Femur (tissue), 1 donor: ENCODE data around the gene CRB2.

Experiments used
- DNase-seq: peaks from one replicate; pipeline ENCODE4 v3.0.0-alpha.2; 2017

The CRB2 gene

GRCh38 chr9:123355761-123356431, at the start of gene CRB2:
TSS of gene CRB2 (plus strand) at chr9:123356197. CDS start at chr9:123356261, 64 bp downstream.
- DNase-seq, result no peak

GRCh38 chr9:123309611-123310010, 46.4 kb upstream of the CRB2 start:
- DNase-seq, result no peak

DNA sequence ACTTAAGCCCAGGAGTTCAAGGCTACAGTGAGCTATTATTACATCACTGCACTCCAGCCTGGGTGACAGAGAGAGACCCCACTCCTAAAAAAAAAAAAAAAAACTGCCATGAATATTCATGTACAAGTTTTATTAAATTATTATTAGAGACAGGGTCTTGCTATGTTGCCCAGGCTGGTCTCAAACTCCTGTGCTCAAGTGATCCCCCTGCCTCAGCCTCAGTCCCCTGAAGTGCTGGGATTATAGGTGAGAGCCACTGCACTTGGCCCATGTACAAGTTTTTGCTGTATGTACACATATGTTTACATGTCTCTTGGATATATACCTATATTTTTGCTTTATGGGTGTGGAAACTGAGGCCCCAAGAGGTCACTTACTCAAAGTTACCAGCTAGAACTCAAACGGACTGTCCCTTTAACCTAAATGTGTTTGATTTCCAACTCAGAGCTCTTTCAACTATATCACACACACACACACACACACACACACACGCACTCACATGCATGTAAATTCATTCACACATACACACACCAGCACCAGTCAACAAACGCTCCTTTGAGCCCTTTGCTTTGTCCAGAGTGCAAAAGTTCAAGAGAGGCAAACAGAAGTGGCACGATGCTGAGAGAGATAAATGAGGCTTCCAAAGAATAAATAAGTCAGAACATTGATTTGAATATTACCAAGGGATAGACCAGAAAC, 45.3 kb upstream of the CRB2 start:
- DNase-seq, result no peak

- no peak for DNase-seq
Observed at GRCh38 chr9:123311250-123311752, 44.7 kb upstream of the CRB2 start.

DNA sequence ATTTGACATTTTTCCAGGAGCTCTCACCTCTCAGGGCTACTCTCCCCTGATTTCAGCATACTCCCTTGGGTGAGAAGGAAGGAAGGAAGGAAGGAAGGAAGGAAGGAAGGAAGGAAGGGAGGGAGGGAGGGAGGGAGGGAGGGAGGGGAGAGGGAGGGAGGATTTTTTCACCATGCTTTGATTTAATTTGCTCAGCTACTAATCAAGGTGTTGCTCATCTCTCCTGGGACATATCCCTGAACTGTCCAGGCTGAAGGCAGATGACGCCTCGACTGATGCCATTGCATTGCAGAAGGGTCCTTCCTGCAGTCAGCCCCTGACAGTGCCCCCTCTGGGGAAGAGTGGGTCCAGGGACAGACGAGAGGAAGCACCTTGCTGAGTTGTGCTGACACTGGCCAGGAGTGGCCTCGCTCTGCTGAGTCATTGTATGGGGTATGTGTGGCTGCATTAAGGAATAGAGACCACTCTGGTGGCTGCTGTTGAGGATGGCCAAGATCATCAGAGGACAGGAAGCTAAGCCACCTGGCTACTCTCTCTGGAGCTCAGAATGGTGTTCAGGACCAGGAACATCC, 43.6 kb upstream of the CRB2 start:
- no peak for DNase-seq

- DNase-seq, result no peak
Observed at GRCh38 chr9:123314617-123315016, 41.4 kb upstream of the CRB2 start.

GRCh38 chr9:123315635-123316034, 40.4 kb upstream of the CRB2 start:
- DNase-seq, result no peak

DNA sequence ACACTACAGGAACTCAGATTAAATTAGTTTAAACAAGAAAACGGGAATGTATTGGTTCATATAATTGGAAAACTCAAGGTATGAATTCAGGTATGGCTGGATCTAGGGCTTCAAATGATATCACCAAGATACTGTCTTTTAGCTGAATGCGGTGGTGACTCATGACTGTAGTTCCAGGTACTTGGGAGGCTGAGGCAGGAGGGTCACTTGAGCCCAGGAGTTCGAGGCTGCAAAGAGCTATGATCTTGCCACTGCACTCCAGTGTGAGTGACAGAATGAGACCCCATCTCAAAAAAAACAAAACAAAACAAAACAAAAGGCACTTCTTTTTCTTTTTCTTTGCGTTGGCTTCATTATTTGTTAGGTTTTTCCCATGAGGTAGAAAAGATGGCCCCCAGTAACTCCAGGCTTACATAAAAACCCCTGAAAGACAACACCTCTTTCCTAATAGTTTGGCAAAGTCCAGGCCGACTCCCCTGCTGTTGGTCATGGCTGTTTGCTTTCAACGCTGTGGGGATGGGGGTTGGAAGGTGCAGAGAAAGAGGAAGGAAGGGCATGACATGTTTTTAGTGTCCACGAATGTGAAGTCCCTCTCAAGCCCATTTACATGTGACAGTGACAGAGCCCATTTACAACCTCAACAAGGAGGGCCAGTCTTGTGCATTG, 39.8 kb upstream of the CRB2 start:
- no peak for DNase-seq

DNA sequence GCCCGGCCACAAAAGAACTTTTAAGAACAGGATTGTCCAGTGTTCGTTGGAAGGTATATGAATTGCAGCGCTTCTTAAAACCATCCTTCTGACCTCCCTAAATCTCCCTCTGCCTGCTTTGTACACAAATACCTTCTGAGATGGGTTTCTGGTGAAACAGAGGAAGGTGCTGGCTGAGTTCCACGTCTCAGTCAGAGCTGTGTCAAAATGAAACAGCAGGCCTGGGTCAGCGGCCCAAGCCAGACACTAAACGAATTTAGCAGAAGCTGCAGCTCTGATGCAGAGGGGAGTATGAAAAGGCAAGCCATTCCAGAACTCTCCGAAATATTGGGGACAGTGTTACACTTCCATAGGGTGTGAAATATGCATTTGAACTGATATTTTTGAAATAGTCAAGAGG, 37.8 kb upstream of the CRB2 start:
- DNase-seq, result peak; percentile 66

DNA sequence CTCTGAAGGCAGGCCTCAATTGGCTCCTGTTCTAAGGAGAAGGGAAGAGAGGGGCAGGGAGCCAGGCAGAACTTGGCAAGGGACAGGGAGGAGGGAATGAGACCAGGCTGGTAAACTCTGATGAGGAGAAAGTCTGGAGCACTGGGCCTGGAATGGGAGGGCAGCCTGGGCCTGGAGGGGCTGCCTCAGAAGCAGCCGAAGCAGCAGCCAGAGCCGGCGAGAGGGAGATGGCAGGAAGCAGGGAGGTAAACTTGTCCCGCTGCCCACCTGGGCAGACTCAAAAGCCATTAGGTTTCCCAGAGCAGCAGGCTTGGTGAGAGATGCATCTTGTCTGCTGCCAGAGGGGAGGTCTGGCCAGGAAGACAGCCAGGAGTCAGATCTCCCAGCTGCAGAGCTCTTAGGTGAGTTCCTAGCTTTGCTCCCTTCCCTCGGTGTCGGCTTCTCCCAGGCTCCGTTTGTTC, 37.0 kb upstream of the CRB2 start:
- peak; percentile 90 for DNase-seq

GRCh38 chr9:123319541-123320339, 36.3 kb upstream of the CRB2 start:
- DNase-seq, result no peak

DNA sequence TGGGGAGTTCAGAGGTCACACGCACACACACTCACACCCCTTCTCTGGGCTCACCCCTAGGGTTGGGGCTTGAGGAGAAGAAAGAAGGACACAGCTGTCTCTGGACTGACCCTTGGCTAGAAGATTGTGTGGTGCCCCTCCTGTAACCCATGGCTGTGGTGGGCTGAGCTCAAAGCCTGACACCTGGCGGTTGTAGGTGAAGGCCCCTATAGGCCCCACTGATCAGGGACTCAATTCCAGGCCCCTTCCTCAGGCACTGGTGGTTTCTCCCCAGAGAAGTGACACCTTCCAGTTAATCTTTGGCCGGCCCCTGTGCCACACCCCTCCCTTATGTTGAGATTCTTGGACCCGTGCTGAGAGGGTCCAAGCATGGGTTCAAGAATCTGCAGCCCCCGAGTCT, 35.2 kb upstream of the CRB2 start:
- no peak for DNase-seq

DNA sequence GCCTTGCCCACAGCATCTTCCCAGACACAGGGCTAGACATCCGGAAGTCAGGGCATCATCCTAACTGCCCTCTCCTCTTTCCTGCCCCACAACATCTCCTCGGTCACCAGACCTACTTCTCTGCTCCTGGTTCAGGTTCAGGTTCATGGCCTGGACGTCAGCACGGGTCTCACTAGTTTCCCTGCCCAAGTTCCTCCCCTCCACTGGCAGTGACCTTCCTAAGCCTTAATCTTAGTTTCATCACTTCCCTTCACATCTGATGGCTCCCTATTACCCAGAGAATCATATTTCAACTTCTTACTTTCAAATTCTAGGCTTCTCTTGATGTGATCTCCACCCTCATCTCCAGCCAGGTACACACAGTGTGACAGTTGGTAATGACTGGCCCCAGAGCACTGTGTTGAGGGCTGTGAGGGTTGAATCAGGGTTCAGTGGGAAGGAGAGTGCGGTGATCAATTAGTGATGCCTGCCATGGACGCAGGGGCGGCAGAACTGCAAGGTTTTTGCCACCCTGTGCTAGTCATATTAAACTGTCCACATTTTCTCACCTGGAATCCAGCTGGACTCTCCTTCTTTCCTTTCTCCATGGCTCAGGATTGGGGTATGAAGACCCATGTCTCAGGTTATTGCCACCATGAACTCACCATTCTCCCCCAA, 34.3 kb upstream of the CRB2 start:
- DNase-seq, result no peak

GRCh38 chr9:123322273-123323195, 33.5 kb upstream of the CRB2 start:
- peak; percentile 65 for DNase-seq

DNA sequence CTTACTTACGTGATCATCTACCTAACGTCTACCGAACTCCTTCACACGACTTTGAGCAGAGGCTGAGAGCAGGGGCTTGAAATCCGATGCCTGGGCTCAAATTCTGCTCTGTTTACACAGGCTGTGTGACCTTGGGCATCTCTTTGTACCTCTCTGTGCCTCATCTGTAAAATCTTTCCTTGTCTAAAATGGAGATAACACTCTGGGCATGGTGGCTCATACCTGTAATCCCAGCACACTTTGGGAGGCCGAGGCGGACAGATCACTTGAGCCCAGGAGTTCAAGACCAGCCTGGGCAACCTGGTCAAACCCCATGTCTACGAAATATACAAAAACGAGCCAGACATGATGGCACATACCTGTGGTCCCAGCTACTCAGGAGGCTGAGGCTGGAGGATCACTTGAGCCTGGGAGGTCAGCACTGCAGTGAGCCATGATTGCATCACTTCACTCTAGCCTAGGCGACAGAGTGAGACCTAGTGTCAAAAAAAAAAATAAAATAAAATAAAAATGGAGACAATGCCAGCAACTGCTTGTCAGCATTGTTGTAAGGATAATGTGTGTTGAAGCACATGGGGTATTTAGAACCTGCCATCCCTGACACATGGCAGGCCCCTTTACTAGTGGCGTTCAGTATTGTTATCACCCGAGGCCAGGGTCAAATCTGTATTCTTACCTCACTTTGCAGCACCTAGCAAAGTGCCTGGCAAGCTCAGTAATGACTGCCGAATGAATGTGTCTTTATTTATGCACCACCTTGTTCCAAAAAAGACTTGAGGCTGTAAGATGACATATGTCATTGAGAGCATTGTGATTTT, 32.6 kb upstream of the CRB2 start:
- no peak for DNase-seq

DNA sequence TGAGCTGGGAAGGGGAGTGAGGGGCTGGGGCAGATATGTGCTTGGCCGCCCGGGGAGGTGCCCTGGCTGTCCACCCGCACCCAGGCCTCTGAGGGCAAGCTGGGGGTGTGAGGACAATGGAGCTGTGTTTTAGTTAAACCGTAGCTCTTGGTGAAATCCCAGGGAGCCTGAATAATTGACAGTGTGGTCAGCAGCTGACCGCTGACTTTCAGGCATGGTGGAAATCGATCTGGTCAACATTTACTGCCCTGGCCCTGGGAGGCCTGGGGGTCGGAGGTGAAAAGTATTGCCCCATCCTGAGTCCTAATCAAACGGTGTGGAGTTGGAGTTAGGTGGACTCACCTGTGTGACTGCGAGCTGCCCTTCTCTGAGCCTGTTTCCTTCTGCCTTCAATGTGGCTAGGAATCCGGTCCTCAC, 31.2 kb upstream of the CRB2 start:
- DNase-seq, result no peak

DNA sequence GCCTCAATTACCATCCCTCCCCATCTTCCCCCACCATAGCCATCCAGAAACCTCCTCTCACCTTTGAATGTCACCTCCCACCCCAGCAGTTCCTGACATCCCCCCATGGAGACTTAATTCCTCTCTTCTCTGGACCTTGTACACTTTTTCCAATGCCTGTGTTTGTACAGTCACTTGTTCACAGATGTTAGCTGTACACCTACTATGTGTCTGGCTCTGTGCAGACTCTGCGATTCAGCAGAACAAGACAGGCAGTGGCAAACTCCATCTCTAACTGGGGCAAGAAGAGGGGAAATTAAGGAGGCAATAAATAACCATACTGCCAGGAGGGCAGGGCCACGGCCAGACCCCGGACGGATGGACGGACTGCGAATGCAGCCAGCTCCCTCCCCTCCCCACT, 29.8 kb upstream of the CRB2 start:
- DNase-seq, result no peak

- peak; percentile 59 for DNase-seq
Observed at GRCh38 chr9:123326662-123327093, 29.3 kb upstream of the CRB2 start.

DNA sequence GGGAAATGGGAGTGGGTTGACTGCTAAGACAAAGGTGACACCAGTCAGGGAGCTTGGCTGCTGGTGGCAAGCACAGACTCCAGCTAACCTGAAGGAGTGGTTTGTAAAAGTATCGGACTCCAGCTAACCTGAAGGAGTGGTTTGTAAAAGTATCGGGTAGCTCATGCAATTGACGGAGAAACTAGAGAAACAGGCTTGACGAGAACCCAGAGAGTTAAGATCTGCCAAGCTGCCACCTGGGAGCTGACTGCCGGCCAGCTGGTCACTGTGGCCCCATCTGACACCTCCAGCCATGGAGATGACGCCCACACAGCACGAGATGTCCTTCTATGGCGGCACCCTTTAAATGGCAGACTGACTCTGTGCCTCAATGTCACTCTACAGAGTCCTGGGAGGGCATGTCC, 28.3 kb upstream of the CRB2 start:
- no peak for DNase-seq
